GM11168 (cell line): ENCODE data around the gene TES.
"Not testable (repeated sequence)": the region's sequence is repeated elsewhere in the genome, so short reads cannot be mapped to it uniquely, and the experiment has no call there.

Source experiments
- in situ Hi-C: fragments of 300-500 bp; cut with MboI; formaldehyde crosslinking; loops from one replicate; pipeline ENCODE4 v1.12.0; 2022; ENCODE audit warnings: low sequenced_read_pairs; ENCODE audit not compliant: unreplicated experiment

TES gene

DNA sequence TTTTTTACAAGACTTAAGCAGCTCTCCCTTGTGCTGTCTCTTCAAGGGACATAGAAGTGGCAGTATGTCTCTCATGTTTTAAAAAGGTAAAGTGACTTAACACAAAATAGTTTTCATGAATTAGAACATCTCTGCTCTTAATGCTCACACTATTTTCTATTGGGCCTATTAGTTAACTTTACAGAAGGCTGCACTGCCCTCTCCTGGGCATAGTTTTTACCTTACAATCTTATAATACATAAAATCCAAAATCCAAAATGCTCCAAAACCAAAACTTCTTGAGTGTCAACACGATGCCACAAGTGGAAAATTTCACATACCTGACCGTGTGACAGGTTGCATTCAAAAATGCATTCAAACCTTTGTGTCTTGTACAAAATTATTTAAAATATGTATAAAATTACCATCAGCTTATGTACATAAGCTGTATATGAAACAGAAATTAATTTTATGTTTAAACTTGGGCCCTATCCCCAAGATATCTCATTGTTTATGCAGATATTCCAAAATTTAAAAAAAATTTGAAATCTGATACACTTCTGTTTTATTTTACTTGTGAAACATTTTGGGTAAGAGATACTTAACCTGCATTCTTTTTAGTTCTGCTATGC lies 25.8 kb downstream of the TES start:
- in situ Hi-C loops: loop anchor here (10.0 kb wide), 1 partner anchor 61 kb away; no protein-coding TSS in a partner anchor

DNA sequence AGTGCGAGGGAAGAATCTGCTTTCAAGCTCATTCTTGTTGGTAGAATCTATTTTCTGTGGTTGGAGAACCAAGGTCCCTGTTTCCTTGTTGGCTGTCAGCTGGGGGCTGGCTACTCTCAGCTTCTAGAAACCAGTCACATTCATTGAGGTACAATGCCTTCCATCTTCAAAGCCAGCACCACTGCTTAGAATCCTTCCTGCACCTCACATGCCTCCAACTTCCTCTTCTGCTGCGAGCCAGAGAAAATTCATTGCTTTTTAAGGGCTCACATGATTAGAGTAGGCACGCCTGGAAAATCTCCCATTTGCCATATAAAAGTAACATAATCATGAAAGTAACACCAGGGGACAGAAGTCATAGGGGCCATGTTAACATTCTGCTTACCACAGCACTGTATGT lies 28.7 kb downstream of the TES start:
- in situ Hi-C loops: loop anchor here (10.0 kb wide), 1 partner anchor 64 kb away; no protein-coding TSS in a partner anchor

GRCh38 chr7:116239434-116239833 lies 29.1 kb downstream of the TES start:
- in situ Hi-C loops: loop anchor here (10.0 kb wide), 1 partner anchor 65 kb away; no protein-coding TSS in a partner anchor

DNA sequence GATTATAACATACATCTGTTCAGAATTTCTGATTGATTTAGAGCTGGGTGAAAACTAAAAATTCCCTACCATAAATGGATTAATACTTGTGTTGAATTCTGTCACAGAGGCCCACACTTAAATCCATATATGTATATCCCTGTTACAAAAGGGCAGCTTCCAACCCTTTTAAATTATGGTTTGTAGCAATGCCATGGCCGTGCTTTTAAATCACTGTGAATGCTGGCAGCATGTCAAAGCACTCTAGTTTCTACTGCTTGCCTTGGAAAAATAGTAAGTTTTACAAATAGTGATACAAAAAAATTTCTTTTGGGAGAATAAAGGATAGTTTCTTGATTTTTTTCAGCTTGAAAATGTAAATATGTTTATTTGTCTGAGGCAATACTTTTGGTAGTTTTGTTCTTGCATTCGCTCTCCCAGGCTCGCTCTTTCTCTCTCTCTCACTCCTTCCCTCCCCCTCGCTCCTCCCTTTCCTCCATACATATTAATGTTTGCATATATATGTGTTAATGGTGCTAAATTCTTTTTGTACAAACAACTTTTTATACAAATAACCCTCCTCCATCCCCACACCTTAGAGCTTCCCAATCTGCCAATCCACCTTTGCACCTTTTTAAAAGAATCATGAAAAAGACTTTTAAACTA lies 29.8 kb downstream of the TES start:
- in situ Hi-C loops: no loop called here

DNA sequence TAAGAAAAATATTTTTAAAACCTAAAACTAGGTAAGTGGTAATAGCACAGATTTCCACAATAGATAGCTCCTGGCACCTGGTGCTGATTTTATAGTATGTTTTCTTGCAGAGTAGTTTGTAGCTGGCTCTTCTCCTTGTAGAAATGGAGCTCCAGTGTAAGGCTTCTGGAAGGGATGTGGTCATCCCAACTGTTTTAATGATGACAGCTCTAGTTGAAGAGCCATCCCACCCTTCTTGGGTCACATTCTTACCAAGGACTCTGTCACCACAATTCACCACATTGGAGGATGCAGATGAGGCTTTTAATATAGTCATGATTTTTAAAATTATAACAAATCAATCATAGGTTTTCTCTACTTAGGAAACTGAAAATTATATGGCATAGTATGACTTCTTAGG lies 31.0 kb downstream of the TES start:
- in situ Hi-C loops: no loop called here

GRCh38 chr7:116242178-116242577 lies 31.8 kb downstream of the TES start:
- in situ Hi-C loops: no loop called here

- in situ Hi-C loops: no loop called here
These were observed 32.4 kb downstream of the TES start for GRCh38 chr7:116242759-116243158.

DNA sequence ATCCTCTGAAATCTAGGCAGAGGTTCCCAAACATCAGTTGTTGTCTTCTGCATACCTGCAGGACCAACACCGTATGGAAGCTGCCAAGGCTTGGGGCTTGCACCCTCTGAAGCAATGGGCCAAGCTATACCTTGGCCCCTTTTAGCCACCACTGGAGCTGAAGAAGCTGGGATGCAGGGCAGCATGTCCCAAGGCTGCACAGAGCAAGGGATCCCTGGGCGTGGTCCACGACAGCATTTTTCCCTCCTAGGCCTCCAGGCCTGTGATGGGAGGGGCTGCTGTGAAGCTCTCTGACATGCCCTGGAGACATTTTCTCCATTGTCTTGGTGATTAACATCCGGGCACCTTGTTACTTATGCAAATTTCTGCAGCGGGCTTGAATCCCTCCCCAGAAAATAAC lies 34.5 kb downstream of the TES start:
- in situ Hi-C loops: not testable (repeated sequence)

GRCh38 chr7:116246357-116246756 lies 36.0 kb downstream of the TES start:
- in situ Hi-C loops: no loop called here

- in situ Hi-C loops: loop anchor here (25.0 kb wide), 1 partner anchor 337 kb away; no protein-coding TSS in a partner anchor
These were observed 39.7 kb downstream of the TES start for GRCh38 chr7:116249969-116250553.

DNA sequence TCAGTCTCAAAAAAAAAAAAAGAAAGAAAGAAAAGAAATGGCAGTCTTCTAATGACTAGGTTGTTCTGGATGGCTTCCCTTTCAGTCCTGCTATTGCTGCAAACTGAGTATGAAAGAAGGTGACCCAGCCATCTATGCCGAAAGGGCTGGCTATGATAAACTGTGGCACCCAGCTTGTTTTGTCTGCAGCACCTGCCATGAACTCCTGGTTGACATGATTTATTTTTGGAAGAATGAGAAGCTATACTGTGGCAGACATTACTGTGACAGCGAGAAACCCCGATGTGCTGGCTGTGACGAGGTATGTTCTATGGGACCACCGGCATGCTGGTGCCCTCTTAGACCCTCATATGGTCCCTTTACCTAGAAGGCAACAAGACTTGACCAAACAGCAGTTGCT lies 41.3 kb downstream of the TES start:
- in situ Hi-C loops: loop anchor here (25.0 kb wide), 1 partner anchor 336 kb away; no protein-coding TSS in a partner anchor

- in situ Hi-C loops: loop anchor here (25.0 kb wide), 1 partner anchor 335 kb away; no protein-coding TSS in a partner anchor
These were observed 41.9 kb downstream of the TES start for GRCh38 chr7:116252249-116252648.

DNA sequence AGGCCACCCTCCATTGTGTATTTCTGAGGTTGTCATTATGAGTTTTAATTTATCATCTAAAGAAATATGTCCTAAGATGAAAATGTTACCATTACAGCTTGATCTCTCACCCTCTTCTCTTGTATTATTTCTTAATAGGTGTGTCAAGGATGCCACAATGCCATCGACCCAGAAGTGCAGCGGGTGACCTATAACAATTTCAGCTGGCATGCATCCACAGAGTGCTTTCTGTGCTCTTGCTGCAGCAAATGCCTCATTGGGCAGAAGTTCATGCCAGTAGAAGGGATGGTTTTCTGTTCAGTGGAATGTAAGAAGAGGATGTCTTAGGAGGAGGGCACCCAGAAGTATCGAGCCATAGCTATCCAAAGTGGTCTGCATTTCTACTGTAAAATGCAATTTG lies 46.8 kb downstream of the TES start:
- in situ Hi-C loops: loop anchor here (25.0 kb wide), 1 partner anchor 330 kb away; no protein-coding TSS in a partner anchor

DNA sequence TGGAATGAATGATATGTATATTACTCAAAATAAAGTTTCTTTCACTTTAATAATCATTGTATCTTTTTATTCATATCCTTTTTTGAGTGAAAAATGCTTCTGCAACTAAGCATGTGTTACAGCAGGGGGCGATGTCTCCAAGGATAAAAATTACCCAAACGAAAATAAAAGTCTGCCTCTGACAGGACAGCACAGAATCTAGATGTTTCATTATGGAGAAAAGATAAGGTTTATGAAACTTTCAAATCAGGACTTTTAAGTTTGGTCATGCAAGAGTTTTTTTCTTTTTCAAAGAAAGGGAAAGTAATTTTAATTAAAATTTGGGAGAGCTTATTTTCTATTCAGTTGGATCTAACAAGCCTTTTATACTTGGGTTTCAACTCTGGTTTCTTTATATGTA lies 48.4 kb downstream of the TES start:
- in situ Hi-C loops: loop anchor here (25.0 kb wide), 1 partner anchor 329 kb away; no protein-coding TSS in a partner anchor

DNA sequence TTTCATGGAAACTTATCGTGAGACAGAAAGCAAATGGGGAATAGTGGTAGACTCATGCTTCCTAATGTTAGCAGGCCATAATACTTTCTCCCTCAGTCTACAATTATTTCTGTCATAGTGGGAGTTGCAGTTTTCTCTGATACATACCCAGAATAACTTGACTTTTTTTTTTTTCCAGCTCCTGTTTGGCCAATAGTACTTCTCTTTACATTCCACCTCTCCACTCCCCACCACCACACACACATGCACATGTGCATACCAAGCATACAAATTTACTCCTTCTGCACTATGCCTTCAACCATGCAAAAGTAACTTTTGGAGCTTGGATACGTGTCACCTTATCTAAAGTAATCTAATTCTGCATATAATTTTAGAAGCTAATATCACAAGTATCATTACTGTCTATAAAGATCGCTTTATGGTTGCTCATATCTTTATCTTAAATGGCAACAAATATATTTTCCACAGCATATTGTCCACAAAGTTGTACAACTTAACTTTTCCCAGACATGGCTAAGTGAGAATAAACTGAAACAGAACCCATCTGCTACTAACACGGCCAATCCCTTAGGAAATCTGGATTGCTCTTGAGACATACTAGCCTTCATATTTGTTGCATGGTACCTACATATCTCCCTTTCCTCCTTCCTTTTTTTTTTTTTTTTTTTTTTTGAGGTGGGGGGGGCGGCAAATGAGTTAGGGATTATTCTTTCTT lies 49.0 kb downstream of the TES start:
- in situ Hi-C loops: loop anchor here (25.0 kb wide), 1 partner anchor 328 kb away; no protein-coding TSS in a partner anchor

DNA sequence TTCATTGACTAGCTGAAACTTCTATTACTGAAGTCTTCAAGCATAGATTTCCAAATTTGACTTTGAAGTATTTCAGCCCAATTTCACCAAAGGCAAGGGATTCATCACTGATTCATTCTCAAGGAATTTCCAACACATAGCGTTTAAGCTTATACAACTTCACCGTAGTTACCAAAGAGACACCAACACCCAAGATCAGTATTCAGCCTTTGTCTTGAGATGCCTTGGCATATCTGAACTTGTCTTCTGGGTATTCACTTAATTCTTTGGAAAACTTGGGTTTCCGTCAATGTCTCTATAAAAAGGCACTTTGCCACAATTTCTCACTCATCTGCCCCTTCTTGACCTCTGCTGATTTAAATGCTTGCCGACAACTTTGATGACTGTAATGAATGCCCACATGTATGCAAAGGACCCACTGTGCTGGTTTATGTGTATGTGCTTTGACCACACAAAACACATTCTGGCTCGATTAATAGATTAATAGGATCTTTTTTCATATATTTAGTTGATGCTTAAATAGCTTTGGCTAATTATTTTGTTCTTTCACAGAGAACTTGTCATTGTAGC lies 49.6 kb downstream of the TES start:
- in situ Hi-C loops: loop anchor here (10.0 to 25.0 kb wide), 3 partner anchors 265 to 555 kb away; partner anchors contain the start of gene CAV1

DNA sequence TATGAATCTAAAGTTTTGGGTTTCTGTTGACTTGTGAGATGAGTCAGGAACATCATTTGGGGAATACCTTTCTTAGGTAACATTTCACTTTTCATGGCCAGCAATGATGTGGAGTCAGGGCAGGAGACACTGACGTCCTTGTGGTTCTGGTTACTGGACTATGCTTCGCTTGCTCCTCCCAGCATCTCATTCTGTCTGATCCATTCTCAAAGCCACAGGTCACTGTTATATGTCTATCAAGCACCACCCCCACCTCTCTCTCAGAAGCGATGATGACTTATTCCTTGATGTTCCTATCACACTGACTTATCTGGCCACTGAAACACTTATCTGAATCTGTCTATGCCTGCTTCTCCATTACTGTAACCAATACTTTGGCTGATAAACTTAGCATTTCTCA lies 51.6 kb downstream of the TES start:
- in situ Hi-C loops: loop anchor here (10.0 to 25.0 kb wide), 3 partner anchors 263 to 553 kb away; partner anchors contain the start of gene CAV1

- in situ Hi-C loops: loop anchor here (10.0 to 25.0 kb wide), 3 partner anchors 259 to 549 kb away; partner anchors contain the start of gene CAV1
These were observed 55.5 kb downstream of the TES start for GRCh38 chr7:116265881-116266280.

GRCh38 chr7:116269466-116269865 lies 59.1 kb downstream of the TES start:
- in situ Hi-C loops: loop anchor here (10.0 to 25.0 kb wide), 3 partner anchors 255 to 545 kb away; partner anchors contain the start of gene CAV1
